Hematopoietic multipotent progenitor cell treated with erythropoietin and hydrocortisone succinate and interleukin-3 and kit ligand, for 8 days (in vitro differentiated cells): ENCODE data around the gene MANEAL.
"Not testable (repeated sequence)": the region's sequence is repeated elsewhere in the genome, so short reads cannot be mapped to it uniquely, and the experiment has no call there.

Source experiments
- DNase-seq: peaks from one replicate; pipeline ENCODE4 v3.0.0-alpha.2; 2015

Gene MANEAL, protein sequence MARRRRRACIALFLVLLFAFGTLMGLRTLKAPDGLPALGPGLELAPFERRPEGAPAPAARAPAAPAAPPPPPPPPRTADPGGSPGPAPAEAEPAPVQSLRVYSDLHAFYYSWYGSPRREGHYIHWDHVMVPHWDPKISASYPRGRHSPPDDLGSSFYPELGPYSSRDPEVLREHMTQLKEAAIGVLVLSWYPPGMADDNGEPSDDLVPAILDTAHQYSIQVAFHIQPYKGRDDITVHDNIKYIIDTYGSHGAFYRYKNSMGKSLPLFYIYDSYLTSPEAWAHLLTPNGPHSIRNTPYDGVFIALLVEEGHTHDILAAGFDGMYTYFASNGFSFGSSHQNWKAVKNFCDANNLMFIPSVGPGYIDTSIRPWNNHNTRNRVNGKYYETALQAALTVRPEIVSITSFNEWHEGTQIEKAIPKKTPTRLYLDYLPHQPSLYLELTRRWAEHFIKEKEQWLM

DNA sequence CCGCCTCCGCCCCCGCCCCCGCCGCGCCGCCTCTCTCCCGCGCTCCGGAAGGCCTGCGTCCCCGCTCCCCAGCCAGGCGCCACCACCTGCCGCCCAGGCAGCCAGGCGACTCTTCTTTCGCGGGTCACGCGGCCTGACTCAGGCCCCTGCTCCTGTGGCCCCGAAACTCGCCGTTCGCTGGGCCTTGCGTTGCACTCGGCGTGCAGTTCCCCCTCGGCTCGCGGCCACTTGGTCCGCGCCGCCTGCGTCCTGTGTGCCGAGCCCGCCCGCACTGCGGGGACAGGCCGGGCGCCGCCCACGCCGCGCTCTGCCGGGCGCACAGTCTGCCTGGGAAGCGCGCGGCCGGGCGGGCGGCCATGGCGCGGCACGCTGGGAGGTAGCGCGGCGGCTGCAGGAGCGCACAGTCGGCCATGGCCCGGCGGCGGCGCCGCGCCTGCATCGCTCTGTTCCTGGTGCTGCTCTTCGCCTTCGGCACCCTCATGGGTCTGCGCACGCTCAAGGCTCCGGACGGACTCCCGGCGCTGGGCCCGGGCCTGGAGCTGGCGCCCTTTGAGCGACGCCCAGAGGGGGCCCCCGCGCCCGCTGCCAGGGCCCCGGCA is at the start of gene MANEAL:
Gene MANEAL (plus strand): TSS at position 75 of the 599 bp plus-strand sequence. CDS start 336 bp downstream, at position 411.
- peak; percentile 53 for DNase-seq

DNA sequence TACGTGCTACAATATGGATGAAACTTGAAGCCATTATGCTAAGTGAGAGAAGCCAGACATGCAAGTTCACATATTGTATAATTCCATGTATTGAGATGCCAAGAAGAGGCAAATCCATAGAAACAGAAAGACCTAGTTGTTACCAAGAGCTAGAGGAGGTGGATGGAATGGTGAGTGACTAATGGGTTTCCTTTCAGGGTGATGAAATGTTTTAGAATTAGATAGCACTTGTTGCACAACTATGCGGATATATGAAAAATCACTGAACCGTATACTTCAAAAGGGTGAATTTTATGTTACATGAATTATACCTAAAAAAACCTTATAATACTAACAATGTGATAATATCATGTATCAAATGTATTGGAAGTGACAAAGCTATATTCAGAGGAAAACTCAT is 46.8 kb upstream of the MANEAL start:
- no peak for DNase-seq

DNA sequence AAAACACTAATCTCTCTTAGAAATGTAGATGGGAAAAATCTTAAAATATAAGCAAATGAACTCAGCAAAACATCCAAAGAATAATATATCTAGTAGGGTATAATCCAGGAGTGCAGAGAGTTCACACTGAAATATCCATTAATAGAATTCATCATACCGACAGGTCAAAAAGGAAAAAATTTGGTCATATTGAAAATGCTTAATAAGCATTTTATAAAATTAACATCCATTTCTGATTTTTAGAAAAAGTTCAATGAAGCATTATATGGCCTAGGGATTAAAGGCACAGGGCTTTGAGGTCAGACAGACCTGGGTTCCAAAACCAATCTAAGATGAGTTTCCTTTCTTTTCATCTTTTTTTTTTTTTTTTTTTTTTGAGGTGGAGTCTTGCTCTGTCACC is 45.1 kb upstream of the MANEAL start:
- DNase-seq: no peak

DNA sequence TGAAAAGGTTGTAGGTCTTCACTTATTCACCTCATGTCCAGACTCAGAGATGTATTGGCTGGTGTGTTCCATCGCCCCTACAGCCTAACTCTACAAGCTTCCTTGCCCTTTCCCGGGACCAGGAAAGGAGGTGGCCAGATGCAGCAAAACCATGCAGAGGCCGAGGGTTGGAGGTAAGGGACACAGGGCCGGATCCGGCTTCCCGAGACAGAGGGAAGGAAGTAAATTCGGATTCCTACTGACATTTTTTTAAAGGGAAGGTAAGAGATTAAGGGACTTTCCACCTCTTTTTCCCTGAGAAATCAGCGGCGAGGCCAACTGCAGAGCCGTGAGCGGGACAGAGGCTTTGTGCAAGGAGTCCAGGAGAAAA is 41.4 kb upstream of the MANEAL start:
- DNase-seq: no peak

DNA sequence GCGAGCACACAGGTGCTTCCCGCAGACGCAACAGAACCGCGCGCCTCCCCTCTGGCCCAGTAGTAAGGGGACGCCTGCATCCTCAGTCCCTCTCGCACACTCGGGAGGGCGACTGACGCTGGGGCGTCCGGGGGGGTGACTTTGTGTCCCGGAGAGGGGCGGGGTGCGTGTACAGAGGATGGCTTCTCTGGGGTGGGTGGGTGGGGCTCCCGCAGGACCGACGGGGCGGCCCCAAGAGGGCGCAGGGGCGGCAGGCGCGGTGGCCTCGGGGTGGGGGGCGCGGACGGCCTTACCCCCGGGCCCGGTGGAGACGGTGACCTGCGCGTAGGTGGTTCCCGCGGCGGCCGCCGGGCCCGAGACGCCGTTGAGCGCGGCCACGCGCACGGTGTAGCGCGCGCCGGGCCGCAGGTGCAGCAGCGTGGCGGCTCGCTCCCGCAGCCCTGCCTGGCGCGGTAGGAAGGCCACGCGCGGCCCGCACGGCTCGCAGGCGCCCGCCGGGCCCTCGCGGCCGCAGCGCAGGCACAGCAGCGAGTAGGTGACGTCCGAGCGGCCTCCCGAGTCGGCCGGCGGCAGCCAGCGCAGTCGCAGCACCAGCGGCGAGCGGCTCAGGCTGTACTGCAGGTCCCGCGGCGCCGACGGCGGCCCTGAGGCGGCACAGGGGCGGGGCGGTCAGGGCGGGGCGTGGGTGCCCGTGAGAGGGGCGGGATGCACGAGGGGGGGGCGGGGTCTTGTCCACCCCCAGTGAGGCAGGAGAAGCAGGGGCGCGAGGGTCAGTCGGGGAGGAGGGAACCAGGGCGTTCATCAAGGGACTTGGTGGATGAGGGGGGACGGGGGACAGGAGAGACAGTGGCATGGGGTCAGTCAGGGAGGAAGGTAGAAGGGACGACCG is 40.8 kb upstream of the MANEAL start:
- DNase-seq: no peak

DNA sequence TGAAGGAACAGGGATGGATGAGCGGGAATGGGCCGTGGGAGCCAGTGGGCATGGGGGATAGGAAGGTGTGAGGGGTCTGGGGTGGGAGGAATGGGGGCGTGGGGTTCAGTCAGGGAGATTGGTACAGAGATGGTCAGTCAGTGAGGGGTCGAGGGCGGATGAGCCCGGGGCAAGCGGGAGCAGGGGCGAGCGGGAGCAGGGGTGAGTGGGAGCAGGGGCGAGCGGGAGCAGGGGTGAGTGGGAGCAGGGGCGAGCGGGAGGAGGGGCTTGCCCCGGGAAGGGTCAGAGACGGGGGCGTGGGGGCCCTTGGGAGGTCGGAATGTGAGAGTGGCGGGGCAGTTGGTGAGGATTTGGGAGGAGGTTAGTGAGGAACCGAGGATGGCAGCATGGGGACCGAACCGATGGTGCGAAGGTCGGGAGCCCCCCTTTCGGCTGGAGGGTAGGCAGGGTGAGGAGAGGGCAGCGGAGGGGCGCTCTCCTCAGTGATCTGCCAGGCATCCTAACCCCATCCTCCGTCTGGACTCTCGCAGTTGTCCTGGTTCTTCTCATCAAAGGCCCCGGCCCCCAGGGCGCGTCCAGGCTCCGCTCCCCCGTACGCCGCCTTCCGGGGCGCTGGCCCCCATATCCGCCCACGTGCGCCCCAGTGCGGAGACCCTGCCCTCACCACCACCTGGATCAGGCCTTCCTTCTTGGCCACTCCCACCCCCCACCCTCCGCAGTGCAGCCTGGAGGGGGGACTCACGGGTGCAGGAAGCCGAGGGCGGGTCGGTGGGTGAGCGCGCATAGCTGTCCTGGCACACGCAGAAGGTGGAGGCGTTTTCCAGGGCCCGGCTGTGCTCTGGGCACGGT is 40.0 kb upstream of the MANEAL start:
- no peak for DNase-seq

DNA sequence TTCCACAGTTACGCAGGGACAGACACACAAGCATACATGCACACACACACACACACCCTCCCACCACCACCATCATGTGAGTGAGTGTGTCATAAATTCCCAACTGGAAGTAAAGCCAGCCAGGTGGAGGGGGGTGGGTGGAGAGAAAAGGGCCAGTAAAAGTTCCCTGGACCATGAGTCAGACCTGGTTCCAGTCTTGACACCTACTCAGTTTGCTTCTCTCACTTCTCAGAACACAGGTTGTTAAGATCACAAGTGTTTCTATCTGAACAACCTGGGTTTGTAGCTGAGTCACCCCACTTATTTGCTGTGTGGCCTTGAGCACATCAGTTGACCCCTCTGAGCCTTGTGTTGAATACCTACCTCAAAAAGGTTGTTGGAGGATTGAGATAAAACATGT is 38.4 kb upstream of the MANEAL start:
- no peak for DNase-seq

DNA sequence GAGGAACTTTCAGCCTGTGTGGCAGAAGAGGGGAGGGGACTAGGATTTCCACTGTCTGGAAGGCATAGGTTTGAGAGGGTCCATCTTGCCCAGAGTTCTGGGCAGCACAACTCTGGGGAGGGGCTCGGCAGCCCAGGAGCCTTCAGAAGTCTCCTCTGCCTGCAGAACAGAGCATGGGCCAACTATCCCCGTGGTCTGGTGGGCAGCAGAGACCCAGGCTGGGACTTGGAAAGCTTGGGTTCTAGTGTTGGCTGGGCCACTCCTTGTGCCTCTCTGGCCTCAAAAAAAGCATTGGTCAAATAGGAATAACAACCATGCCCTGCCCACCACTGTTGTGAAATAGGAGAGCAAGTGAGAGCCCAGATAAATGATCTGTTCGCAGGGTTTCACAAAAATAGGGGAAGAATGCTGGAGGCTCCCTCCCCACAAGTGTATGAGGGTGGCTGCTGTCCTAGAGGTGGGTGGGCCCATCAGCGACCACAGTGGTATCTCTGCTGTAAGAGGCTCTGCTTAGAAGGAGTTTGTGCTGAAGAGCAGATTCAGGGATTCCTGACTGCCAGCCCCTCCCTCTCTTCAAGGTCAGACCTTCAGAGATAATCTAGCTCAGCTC is 37.6 kb upstream of the MANEAL start:
- DNase-seq: no peak

DNA sequence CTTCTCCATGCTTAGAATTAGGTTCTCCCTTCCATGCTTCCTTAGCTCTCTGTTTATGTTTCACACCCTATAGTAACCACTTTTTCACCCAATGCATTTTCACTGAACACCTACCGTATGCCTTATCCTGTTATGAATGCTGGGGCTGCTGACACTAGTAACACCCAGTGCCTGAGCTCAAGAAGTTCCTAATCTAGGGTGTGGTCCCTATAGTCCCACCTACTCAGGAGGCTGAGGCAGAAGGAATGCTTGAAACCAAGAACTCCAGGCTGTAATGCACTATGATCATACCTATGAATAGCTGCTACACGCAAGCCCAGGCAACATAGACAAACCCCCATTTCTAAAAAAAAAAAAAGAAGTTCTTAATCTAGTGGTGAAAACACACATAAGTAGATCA is 34.2 kb upstream of the MANEAL start:
- no peak for DNase-seq

DNA sequence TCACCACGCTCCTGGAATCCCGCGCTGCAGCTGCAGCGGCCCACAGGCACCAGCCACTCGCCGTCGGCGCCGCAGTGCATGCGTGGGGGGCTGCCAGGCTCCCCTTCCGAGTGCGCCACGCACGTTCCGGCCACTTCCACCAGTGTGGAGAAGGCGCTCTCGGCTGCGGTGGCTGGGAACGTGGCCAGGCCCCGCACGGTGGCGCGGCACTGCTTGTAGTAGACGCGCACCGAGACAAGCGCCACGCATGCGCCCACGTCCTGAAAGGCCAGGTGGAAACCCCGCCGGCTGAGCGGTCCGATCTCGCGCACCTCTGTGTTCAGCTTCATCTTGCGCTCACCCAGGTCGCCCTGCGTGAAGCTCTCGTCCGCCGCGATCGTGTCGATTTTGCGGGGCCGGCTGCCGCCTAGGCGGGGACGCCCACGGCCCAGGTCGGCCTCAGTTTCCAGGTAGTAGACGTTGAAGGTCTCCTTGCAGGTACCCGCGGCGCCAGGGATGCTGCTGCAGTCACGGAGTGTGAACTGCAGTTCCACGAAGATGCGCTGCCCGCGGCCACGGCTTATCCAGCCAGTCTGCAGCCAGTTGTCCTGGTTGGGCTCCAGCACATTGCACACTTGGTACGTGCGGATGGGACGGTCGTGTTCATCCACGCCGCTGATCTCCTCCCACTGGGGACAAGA is 32.1 kb upstream of the MANEAL start:
- DNase-seq: no peak

DNA sequence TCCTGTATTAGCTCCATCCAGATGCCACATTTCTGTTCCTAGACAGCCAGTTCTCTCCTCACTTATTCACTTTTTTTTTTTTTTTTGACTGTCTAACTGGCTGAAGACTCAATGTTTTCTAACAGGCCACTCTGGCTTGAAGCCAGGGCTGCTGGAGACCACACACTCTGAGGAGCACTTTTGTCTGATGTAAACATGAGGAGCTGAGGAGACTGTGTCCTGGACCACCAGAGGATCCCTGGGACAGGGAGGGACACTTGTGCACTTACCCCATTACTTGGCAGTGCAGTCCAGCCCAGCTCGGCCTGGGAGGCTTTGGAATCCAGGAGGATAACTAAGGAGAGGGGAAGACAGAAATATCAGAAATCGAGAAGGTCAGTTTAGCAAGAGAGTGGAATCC is 31.1 kb upstream of the MANEAL start:
- DNase-seq: no peak

DNA sequence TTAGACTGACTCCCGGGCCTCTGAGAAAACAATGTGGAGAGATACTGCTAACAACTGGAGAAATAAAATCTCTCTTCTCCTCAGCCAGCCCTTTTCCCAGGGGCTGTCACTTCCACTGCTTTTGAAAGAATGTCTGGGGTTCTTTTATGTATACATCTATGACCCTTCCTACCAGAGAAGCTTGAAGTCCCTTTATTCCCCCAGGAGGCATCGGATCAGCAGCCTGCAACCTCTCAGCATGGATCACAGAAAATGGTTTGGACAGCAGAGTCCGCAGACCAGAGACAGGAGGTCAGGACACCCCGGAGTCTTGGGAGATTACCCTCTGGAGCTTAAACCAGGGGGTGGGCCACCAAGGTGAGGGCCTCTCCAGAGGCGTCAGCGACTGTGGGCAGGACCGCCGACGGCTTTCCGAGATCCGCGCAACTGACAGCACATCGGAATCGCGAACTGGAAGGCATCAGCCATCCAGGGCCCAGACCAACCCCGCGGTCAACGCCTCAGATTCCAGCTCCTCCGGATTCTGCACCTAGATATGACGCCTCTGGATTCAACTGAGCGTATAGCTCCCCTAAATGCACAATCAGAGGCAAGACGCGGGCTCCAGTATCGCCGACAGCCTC is 29.7 kb upstream of the MANEAL start:
- DNase-seq: no peak

DNA sequence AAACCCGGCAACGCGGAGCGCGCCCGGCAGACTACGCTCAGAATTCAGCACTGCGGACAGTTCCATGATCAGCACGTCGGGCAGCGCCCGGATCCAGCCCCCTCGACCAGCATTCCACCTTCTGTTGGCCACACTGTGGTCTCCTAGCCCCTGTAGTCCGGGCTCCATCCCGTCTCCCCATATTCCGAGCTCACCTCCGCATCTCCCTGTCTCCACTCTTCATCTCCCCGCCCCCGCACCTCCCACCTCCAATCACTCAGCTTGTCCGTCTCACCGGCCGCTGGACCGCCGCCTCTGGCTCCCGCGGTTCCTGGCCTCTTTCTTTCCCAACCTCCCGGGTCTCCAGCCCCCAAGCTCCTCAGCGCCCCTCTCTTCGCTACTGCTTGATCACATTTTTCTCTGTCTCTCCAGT is 29.2 kb upstream of the MANEAL start:
- peak; percentile 51 for DNase-seq

DNA sequence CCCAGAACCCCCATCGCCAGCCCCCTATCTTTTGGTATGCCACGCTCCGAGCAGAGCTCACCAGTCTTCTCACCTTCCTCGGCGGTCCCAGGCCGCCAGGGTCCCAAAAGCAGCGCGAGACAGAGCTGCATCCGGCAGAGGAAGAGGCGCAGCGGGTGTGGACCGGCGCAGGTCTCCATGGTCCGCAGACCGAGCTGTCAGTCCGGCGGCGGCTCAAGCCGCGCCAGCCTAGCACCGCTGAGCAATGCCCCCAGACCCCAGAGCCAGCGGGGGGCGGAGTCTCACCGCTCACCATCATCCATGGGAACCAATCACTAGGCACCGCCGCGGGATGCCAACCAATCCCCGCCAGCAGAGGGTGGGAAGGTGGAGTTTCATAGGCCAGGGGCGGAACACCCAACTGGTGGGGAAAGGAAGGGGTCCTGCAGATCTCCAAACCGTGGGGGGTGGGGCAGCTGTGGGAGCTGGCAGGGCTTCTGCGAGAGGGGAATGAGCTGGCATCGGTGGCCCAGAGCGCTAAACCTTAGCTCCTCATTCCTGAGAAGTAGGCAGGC is 28.7 kb upstream of the MANEAL start, which contains the start of gene EPHA10:
Gene EPHA10 (minus strand): TSS at position 233 of the 554 bp plus-strand sequence. CDS start 54 bp downstream, at position 179.
- DNase-seq: no peak

DNA sequence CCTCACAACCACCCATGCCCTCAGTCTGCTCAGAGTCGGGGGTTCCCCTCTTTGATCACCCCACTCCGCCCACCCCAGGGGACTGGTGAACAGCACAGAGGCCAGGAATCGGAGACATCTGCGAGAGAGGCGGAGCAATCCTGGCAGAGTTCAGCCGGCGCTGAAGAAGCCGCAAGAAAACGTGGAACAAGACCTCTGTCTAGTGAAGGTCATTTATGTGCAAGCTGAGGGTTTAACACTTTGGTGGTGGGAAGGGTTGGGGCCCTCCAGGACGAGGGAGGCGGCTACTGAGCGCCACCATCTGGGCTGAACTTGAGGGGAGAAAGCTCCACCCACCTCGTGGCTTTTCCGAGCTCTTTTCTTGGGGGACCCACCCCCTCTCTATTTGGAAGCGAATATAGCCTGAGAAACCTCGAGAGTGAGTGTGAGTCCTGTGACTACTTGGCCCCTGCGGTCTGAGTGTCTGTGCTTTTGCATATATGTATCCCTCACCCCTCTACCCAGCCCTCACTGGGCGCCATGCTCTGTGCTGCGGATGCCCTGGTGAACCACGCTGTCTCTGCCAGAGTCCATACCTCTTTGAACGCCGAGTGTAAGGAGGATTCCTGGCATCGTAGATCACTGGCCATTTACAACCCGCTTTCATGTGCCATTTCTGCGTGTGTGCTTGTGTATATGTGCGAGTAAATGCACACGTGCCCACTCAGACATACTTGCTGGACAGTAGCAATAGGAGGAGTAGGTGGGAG is 27.6 kb upstream of the MANEAL start:
- DNase-seq: peak; percentile 25

DNA sequence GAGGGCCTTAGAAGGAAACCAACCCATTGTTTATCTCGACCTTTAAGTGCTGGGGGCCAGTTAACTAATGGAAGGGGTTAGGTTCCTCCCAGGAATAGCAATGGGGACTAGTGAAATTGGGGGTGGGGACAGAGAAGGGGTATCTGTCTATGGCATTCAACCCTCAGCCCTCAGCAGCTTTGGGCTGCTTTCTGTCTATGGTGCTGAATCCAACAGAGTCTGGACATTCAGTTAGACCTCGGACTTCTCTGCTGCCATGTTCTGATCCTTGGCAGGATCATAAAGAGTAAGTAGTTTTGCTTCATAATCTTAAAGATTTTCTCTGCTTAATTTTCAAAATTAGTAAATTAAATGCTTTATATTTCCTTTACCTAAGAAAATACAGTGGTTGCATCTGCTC is 26.2 kb upstream of the MANEAL start:
- no peak for DNase-seq

DNA sequence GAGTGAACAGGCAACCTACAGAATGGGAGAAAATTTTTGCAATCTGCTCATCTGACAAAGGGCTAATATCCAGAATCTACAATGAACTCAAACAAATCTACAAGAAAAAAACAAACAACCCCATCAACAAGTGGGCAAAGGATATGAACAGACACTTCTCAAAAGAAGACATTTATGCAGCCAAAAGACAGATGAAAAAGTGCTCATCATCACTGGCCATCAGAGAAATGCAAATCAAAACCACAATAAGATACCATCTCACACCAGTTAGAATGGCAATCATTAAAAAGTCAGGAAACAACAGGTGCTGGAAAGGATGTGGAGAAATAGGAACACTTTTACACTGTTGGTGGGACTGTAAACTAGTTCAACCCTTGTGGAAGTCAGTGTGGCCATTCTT is 22.2 kb upstream of the MANEAL start:
- DNase-seq: not testable (repeated sequence)

DNA sequence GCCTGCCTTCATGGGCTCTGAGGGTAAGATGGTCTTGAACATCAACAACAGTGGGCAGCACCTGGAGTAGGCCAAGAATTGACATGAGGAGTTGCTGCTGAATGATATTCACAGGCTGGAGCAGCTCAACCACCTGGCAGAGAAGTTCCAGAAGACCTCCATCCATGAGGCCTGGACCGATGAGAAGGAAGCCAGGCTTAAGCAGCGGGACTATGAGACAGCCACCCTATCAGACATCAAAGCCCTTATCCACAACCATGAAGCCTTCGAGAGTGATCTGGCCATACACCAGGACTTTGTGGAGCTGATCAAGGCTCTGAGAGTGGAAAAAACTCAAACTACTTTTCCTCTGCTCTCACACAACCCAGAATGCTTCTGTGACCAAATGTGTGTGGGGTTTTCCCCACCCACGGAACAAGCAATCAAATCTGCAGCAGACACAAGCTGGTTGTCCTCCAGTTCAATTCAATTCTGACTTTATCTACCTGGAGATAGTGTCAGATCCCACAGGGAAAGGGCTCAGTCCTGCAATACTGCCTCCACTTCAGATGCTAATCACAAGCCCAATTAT is 16.6 kb upstream of the MANEAL start:
- no peak for DNase-seq

DNA sequence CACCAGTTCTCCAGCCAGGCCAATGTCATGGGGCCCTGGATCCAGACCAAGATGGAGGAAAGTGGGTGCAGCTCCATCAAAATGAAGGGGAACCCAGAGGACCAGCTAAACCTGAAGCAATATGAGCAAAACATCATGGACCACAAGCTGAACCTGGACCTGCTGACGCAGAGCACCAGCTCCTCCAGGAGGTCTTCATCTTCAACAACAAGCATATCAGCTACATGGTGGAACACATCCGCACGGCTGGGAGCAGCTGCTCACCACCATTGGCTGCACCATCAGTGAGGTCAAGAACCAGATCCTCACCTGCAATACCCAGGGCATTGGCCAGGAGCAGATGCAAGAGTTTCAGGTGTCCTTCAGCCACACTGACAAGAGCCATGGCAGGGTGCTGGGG is 15.0 kb upstream of the MANEAL start:
- no peak for DNase-seq
